ENCODE measurements around the gene RYR3.

DNA sequence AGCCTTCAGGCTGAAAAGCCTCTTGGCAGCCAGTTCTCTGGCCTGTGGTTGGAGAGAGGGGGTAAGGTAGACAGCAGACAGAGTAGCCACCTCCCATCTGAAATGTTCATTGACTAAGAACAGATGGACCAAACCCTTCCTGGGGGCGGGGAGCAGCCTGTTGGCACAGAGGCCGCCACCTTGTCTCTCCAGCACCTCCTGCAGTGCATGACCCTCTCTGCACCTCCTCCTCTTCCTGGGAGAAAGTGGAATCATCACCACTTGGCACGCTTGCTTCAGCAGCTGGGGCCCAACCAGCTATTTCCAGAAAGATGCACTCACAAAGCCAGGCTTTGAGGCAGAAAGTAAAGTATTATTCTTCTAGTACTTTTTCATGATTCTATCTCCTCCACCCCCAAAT is 344.1 kb downstream of the RYR3 start:
- TF ChIP-seq, protein P1, sequence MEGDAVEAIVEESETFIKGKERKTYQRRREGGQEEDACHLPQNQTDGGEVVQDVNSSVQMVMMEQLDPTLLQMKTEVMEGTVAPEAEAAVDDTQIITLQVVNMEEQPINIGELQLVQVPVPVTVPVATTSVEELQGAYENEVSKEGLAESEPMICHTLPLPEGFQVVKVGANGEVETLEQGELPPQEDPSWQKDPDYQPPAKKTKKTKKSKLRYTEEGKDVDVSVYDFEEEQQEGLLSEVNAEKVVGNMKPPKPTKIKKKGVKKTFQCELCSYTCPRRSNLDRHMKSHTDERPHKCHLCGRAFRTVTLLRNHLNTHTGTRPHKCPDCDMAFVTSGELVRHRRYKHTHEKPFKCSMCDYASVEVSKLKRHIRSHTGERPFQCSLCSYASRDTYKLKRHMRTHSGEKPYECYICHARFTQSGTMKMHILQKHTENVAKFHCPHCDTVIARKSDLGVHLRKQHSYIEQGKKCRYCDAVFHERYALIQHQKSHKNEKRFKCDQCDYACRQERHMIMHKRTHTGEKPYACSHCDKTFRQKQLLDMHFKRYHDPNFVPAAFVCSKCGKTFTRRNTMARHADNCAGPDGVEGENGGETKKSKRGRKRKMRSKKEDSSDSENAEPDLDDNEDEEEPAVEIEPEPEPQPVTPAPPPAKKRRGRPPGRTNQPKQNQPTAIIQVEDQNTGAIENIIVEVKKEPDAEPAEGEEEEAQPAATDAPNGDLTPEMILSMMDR (conservative IDR thresholded peaks at IDR 0.05; ENCODE audit: low read depth, low read length) = no peak
- no peak for TF ChIP-seq EZH2 (IDR thresholded peaks at IDR 0.05; ENCODE audit: borderline replicate concordance, low read depth, low read length, poor library complexity, severe bottlenecking)

Measured in A673 (cell line).